Measurements from ENCODE around the gene KLK2. TPM values are rescaled to one million over a fixed set of nuclear protein-coding genes. Genes with fewer than 3 reads are reported as not detected.

Gene KLK2
- total RNA-seq, 1 experiment from 2014 or later, result not detected

GRCh38 chr19:50857366-50857765 is 15.9 kb upstream of the KLK2 start:
- no peaks in the 10 kb centered on the region for H3K4me1 ChIP-seq (ENCODE audit: control insufficient read depth, insufficient read depth, low read length)
- ChIA-PET CTCF (no interaction called here), POLR2A (no interaction called here)
- no peak for DNase-seq (ENCODE audit: low read depth, low spot score)
- no peak for ATAC-seq
- TF ChIP-seq TCF7L2 (IDR thresholded peaks at IDR 0.05; ENCODE audit: low read depth, low read length) (no peak), REST (IDR thresholded peaks at IDR 0.05; ENCODE audit: insufficient read depth in 1 of 2, low read depth in 2 of 2, low read length in 1 of 2) (no peak), SIN3A (IDR thresholded peaks at IDR 0.05; ENCODE audit: borderline replicate concordance, insufficient read depth, low read depth, low read length) (no peak), POLR2AphosphoS5 (IDR thresholded peaks at IDR 0.05; ENCODE audit: low read depth, low read length) (no peak), CTCF (IDR thresholded peaks at IDR 0.05) (no peak)
- H3K9me3 ChIP-seq (ENCODE audit: control insufficient read depth, insufficient read depth, low read depth, low read length), result no peaks in the 10 kb centered on the region
- H3K4me3 ChIP-seq (ENCODE audit: low read depth in 2 of 2, low read length in 2 of 2), result no peak overlapping the region
- H3K27ac ChIP-seq (ENCODE audit: low read length), result no peak overlapping the region
- BruUV-seq (replicated peaks), result no TSS peak
- intact Hi-C loops (cut with micrococcal nuclease; ENCODE audit: unreplicated experiment), result no loop called here
- in situ Hi-C loops (cut with HindIII; ENCODE audit: low pct_unique_long_range_greater_than_20kb, low sequenced_read_pairs), result no loop called here
- H3K27me3 ChIP-seq (ENCODE audit: control insufficient read depth, insufficient read depth, low read length), result no peaks in the 10 kb centered on the region; the same call in 1 of the 2 replicates
- no peaks in the 10 kb centered on the region for H3K36me3 ChIP-seq (ENCODE audit: control insufficient read depth, insufficient read depth, low read length)

GRCh38 chr19:50858886-50859285 is 14.4 kb upstream of the KLK2 start:
- ATAC-seq (no peak), DNase-seq (ENCODE audit: low read depth, low spot score) (no peak)
- Histone ChIP-seq H3K4me1 (ENCODE audit: control insufficient read depth, insufficient read depth, low read length) (no peaks in the 10 kb centered on the region), H3K9me3 (ENCODE audit: control insufficient read depth, insufficient read depth, low read depth, low read length) (no peaks in the 10 kb centered on the region), H3K36me3 (ENCODE audit: control insufficient read depth, insufficient read depth, low read length) (no peaks in the 10 kb centered on the region), H3K27me3 (ENCODE audit: control insufficient read depth, insufficient read depth, low read length) (no peaks in the 10 kb centered on the region; the same call in 1 of the 2 replicates), H3K4me3 (ENCODE audit: low read depth in 2 of 2, low read length in 2 of 2) (no peak overlapping the region), H3K27ac (ENCODE audit: low read length) (no peak overlapping the region)
- CTCF ChIA-PET, result no interaction called here
- no peak for TF ChIP-seq TCF7L2 (IDR thresholded peaks at IDR 0.05; ENCODE audit: low read depth, low read length)
- TF ChIP-seq REST (IDR thresholded peaks at IDR 0.05; ENCODE audit: insufficient read depth in 1 of 2, low read depth in 2 of 2, low read length in 1 of 2), result no peak
- TF ChIP-seq SIN3A (IDR thresholded peaks at IDR 0.05; ENCODE audit: borderline replicate concordance, insufficient read depth, low read depth, low read length), result no peak
- no peak for TF ChIP-seq POLR2AphosphoS5 (IDR thresholded peaks at IDR 0.05; ENCODE audit: low read depth, low read length)
- no peak for TF ChIP-seq CTCF (IDR thresholded peaks at IDR 0.05)
- POLR2A ChIA-PET, result no interaction called here
- intact Hi-C loops (cut with micrococcal nuclease; ENCODE audit: unreplicated experiment), result no loop called here
- BruUV-seq (replicated peaks), result no TSS peak
- in situ Hi-C loops (cut with HindIII; ENCODE audit: low pct_unique_long_range_greater_than_20kb, low sequenced_read_pairs), result no loop called here

Measured in Panc1 (cell line).